RPMI7951 (cell line): ENCODE measurements around the gene FAF1. TPM values are rescaled to one million over a fixed set of nuclear protein-coding genes. Genes with fewer than 3 reads are reported as not detected.

Experiments used
- DNase-seq: peaks from one replicate; pipeline ENCODE4 v3.0.0-alpha.2; 2012; ENCODE audit warnings: low read depth
- total RNA-seq: library from RNA; depleted of rRNA; stranded (reverse); fragments of >200 nt; shearing (Covaris generic); gene quantifications from 2 replicates; pipeline ENCODE4 v1.2.3, GENCODE V29; 2014; rRNA removed

The FAF1 gene
- total RNA-seq, 1 experiment from 2014 or later: 102 TPM

- no peak for DNase-seq
Measured at GRCh38 chr1:50417946-50418599, 542.0 kb downstream of the FAF1 start.

GRCh38 chr1:50417507-50417906 lies 542.6 kb downstream of the FAF1 start:
- no peak for DNase-seq

DNA sequence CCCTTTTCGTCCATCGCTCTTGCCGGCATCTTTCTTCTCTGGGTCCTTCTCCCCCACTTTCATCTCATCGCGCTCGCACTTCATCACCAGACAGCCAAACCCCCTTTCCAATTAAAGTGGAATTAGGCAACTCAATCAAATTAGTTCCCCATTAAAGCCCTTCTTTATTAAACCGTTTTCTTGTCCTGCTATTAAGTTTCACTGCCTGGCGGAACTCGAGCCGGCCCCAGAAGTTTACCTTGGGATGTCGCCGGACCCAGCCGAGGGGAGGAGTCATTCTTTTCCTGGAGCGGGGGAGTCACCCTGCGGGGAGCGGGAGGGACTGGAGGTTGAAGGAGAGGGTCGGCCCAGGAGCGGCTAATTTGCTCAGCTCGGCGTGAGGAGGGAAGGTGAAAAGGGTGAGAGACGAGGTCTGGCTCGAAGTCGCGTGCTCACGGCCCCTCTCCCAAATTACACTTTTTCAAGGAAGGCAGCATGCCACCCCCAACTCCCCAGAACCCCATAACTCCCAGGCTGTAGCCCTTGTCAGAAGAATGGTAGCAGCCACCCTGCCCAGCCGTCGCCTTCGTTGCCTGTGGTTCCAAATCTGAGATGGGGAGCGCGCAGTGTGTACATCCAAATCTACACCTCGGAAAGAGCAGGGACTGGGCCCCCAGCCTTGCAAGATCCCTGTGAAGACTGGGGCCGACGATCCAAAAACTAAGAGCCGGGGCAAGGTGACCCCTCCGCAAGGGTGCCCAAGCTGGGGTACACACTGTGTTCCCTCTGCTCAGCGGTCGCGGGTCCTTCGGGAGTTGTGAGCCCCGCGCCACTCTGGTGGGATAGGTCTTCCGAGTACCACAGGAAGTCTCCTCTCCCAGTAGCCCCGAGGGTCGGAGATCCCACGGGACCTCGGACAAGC lies 543.3 kb downstream of the FAF1 start:
- DNase-seq: no peak

DNA sequence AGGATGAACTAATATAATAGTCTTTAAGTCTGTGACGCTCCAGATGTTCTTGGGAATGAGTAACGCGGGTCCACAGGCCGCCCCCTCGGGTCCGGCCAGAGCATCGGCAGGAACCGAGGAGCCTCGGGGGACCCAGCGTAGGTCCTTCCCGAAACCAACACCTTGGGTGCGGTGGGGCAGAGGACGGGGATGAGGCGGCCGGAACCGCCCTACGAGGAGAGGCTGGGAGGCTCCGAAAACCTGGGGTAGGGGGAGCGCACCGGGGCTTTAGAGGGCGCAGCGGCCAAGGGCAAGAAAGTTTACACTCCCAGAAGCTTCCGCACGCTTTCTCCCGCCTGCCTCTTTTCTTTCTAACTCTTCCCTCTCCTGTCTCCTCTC lies 543.9 kb downstream of the FAF1 start:
- DNase-seq: no peak

GRCh38 chr1:50415235-50416149 lies 544.6 kb downstream of the FAF1 start:
- DNase-seq: no peak

GRCh38 chr1:50414853-50415234 lies 545.2 kb downstream of the FAF1 start:
- DNase-seq: no peak

DNA sequence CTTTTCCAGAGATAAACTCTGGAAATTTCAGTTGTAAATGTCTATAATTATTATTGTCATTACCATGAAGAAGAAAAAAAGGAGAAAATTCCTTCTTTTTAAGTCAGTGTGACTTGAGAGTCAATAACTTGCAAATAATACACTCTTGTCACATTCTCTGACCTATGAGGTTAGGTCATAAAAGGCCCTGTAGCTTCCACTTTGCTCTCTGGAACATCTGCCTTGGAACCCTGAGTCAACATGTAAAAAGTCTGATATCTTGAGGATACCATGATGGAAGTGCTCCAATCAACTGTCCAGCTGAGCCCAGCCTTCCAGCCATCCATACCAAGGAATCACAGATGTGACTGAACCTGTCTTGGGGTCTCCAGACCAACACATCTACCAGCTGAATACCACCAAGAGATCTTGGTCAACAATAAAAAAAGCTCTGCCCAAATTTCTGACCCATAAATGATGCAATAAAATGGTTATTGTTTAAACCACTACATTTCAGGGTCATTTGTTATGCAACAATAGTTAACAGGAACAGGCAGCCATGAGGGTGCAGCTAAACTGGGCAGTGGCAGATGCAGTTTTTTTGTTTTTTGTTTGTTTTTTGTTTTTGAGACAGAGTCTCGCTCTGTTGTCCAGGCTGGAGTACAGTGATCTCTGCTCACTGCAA lies 547.1 kb downstream of the FAF1 start:
- DNase-seq: no peak

DNA sequence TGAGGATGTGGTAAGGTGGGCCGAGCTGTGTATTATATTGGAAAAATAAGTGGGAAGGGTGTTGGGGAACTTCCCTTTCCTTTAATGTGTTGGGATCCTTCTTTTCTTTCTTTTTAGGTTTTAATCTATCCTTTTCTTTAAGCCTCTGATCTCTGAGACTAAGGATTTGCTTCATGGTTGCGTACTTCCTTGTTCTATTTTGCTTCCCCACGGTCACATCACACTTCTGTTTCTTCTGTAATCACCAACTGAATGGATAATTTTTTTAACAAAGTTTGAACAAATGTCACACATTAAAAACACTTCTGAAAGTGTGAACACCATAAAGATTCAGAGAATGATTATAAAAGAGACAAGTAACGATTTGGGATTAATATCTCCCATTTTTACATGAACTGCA lies 554.3 kb downstream of the FAF1 start:
- DNase-seq: no peak

DNA sequence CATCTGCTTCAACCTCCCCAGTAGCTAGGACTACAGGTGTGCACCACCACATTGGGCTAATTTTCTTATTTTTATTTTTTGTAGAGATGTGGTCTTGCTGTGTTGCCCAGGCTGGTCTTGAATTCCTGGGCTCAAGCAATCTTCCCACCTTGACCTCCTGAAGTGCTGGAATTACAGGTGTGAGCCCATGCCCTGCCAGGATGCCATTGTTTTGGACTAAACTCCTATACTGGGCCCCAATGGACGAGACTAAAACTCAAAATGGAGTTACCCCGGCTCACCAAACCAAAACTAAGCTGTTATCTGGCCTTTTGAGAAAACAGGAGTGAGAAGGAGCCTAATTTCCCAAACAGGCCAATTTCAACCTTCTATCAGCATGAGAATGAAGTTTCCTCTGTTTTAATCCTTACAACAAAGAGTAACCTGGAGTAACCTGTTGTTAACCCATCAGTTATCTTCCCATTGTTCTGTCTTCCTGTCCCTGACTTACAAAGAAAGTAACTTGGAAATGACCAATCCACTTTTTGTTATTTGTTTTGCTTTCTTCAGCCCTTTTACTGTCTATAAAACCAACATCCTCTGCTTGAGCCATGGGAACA lies 566.4 kb downstream of the FAF1 start:
- no peak for DNase-seq

Other genes with a start within 250 kb of the FAF1 start
- gene CDKN2C, start 10.0 kb upstream of the FAF1 start, total RNA-seq: 108 and 133 TPM in 2 replicates
- gene C1orf185, start 142.0 kb upstream of the FAF1 start, total RNA-seq: not detected in 2 replicates